Uterus (tissue), 4 donors: ENCODE results near the gene ANP32B. TPM values are rescaled to one million over a fixed set of nuclear protein-coding genes. Genes with fewer than 3 reads are reported as not detected.
"Not testable (repeated sequence)": the region's sequence is repeated elsewhere in the genome, so short reads cannot be mapped to it uniquely, and the experiment has no call there.

Source experiments
- DNase-seq, 2 donors: peaks; one replicate each; pipeline ENCODE4 v3.0.0-alpha.2; 2019 to 2020
- H3K27ac ChIP-seq, 2 donors: fragments of 200-600 bp; sonication (generic); 1 replicate in 1 of 2; 2 replicates in 1 of 2; pipeline ENCODE4 v1.5.1; 2016 to 2018
- H3K27me3 ChIP-seq, 2 donors: fragments of 200-600 bp; sonication (generic); one replicate each; pipeline ENCODE4 v1.5.1; 2018 to 2019; ENCODE audit warnings: control low read depth in 1 of 2
- H3K36me3 ChIP-seq, 2 donors: fragments of 200-600 bp; sonication (generic); one replicate each; pipeline ENCODE4 v1.5.1; 2019; ENCODE audit warnings: control low read depth in 1 of 2
- H3K4me1 ChIP-seq, 2 donors: fragments of 200-600 bp; sonication (generic); one replicate each; pipeline ENCODE4 v1.5.1; 2018 to 2019; ENCODE audit warnings: control low read depth in 1 of 2
- H3K4me3 ChIP-seq, 2 donors: fragments of 200-600 bp; sonication (generic); 1 replicate in 1 of 2; 2 replicates in 1 of 2; pipeline ENCODE4 v1.5.1; 2018 to 2019; ENCODE audit warnings: mild to moderate bottlenecking in 1 of 2
- H3K9me3 ChIP-seq, 2 donors: fragments of 200-600 bp; sonication (generic); one replicate each; pipeline ENCODE4 v1.5.1; 2019; ENCODE audit warnings: control low read depth in 1 of 2
- POLR2A ChIP-seq, 2 donors: fragments of 450-650 bp; IDR thresholded peaks; one replicate each; pipeline ENCODE4 v1.6.1; 2016; ENCODE audit warnings: antibody characterized with exemption in 2 of 2, mild to moderate bottlenecking in 1 of 2, moderate library complexity in 1 of 2
- intact Hi-C: fragments of 100-400 bp; cut with DNase I; formaldehyde crosslinking; loops from one replicate; pipeline ENCODE4 v1.15.1; 2023; ENCODE audit warnings: low total_unique reads
- total RNA-seq, 4 donors: library from RNA; depleted of rRNA in 3 of 4; stranded (reverse); fragments of >200 nt in 3 of 4; gene quantifications; one replicate each; pipeline versions ENCODE4 v1.1.0 to v1.2.4, GENCODE V29; 2014 to 2023
- TF ChIP-seq, protein P1 (sequence below), 4 experiments: fragments of 200-600 bp in 2 of 4; fragments of 450-650 bp in 2 of 4; sonication (generic) in 2 of 4; IDR thresholded peaks; one replicate each; pipeline ENCODE4 v1.5.1; 2016 to 2019; ENCODE audit warnings: antibody characterized with exemption in 4 of 4, mild to moderate bottlenecking in 2 of 4, moderate library complexity in 1 of 4
- donor health status: DM: yes; HTN: yes; CAD: no.

The ANP32B gene
- total RNA-seq, 4 donors from 2014 or later = 9.3 to 162 (median 40.4) TPM

DNA sequence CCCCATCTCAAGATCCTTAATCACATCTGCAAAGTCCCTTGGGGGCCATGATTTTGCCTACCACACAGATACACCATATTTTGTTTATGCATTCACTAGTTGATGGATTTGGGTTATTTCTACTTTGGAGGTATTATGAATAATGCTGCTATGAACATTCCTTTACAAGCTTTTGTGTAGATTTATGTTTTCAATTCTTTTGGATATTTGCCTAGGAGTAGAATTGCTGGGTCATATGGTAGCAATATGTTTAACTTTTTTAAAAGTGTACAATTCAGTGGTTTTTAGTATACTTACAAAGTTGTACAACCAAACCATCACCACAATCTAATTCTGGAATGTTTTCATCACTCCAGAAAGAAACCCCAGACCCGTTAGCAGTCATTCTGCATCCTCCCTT is 7.8 kb upstream of the ANP32B start:
- no peak for DNase-seq
- no peaks in the 10 kb centered on the region for H3K4me1 ChIP-seq
- intact Hi-C loops = no loop called here
- TF ChIP-seq POLR2A (IDR thresholded peaks at IDR 0.05) = no peak
- TF ChIP-seq, protein P1, sequence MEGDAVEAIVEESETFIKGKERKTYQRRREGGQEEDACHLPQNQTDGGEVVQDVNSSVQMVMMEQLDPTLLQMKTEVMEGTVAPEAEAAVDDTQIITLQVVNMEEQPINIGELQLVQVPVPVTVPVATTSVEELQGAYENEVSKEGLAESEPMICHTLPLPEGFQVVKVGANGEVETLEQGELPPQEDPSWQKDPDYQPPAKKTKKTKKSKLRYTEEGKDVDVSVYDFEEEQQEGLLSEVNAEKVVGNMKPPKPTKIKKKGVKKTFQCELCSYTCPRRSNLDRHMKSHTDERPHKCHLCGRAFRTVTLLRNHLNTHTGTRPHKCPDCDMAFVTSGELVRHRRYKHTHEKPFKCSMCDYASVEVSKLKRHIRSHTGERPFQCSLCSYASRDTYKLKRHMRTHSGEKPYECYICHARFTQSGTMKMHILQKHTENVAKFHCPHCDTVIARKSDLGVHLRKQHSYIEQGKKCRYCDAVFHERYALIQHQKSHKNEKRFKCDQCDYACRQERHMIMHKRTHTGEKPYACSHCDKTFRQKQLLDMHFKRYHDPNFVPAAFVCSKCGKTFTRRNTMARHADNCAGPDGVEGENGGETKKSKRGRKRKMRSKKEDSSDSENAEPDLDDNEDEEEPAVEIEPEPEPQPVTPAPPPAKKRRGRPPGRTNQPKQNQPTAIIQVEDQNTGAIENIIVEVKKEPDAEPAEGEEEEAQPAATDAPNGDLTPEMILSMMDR (IDR thresholded peaks at IDR 0.05) = no peak
- H3K27me3 ChIP-seq = peaks cover 0 to 4% of the 10 kb centered on the region in 2 donors
- H3K36me3 ChIP-seq = no peaks in the 10 kb centered on the region
- H3K9me3 ChIP-seq = no peaks in the 10 kb centered on the region
- H3K4me3 ChIP-seq = no peak overlapping the region
- no peak overlapping the region for H3K27ac ChIP-seq

DNA sequence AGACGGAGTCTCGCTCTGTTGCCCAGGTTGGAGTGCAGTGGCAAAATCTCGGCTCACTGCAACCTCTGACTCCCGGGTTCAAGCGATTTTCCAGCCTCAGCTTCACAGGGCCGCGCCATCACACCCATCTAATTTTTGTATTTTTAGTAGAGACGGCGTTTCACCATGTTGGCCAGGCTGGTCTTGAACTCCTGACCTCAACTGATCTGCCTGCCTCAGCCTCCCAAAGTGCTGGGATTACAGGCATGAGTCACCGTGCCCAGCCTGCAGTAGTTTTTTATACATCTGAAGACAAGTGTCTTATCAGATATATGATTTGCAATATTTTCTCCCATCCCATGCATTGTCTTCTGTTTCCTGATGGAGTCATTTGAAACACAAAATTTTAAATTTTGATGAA is 6.5 kb upstream of the ANP32B start:
- H3K4me1 ChIP-seq, H3K4me3 ChIP-seq, H3K27me3 ChIP-seq, H3K36me3 ChIP-seq, DNase-seq, H3K27ac ChIP-seq, intact Hi-C loops, H3K9me3 ChIP-seq: not testable (repeated sequence)

DNA sequence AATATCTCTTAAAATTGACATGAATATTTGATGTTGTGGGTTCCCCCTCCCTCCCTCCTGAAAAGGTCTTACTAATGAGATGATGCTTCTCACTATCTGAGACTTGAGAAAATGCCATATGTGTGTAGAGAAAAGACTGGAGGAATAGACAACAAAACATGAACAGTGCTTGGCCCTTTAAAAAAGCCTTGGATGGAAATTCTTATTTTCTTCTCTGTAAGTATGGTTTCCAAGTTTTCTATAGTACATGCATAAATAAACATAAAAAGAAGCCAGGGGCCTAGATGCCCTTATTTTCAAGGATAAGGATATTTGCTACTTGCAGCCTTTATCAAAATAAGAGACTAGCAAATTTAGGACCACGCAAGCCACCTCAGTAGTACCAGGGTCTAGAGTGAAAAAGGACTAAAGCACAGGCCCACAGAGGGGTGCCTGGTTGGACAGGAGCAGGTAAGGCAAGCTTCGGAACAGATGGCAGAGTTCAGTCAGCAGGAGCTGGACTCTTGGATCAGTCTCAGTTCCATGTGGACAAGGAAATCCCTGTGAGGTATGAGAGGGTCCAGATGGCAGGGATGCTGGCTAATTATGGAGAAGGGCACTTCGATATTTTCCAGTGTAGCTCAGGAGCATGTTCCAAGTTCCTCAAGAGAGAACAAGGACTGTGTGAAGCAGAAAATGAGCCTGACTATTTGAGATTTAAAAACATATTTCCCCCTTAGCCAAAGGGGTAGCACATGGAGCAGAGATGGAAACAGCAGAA is 4.6 kb upstream of the ANP32B start:
- DNase-seq = no peak
- no peak overlapping the region for H3K27ac ChIP-seq
- TF ChIP-seq, protein P1 (IDR thresholded peaks at IDR 0.05) = no peak
- TF ChIP-seq POLR2A (IDR thresholded peaks at IDR 0.05) = no peak
- intact Hi-C loops = no loop called here
- no peak overlapping the region for H3K4me3 ChIP-seq
- no peaks in the 10 kb centered on the region for H3K27me3 ChIP-seq
- H3K36me3 ChIP-seq = no peaks in the 10 kb centered on the region
- H3K9me3 ChIP-seq = no peaks in the 10 kb centered on the region
- H3K4me1 ChIP-seq = no peaks in the 10 kb centered on the region

DNA sequence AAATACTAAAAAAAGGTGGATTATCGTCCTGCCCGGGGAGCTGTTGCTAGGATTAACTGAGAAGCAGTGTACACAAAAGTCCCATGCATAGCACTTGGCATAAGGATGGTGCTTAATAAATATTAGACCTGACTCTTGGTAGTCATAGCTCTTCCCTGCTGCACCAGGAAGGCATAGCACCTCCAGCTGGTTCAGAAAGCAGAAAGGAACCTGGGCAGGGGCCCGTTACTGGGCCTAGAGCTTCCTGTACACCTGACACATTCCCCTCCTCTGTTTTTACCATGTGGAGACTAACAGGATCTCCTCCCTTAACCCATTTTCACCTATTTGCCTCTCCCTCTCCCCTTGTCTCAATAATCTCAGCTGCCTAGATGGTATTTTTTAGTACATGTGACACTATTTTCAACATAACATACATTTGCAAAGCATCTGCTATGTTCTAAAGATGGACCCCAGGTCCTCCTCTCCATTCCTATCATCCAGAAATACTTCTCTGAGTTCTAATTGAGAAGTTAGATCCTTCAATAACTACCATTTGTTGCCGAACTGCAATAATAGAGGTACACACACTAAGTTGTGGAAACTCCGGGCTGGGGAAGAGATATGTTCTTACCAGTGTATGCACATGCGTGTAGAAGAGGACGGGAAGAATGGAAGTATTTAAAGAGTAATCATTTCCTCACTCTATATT is 3.2 kb upstream of the ANP32B start:
- TF ChIP-seq POLR2A (IDR thresholded peaks at IDR 0.05) = no peak
- TF ChIP-seq, protein P1 (IDR thresholded peaks at IDR 0.05) = no peak
- no peaks in the 10 kb centered on the region for H3K4me1 ChIP-seq
- intact Hi-C loops = loop anchor here (5.0 kb wide), 1 partner anchor 77 kb away; the partner anchor contains the start of gene NANS
- no peak overlapping the region for H3K4me3 ChIP-seq
- no peaks in the 10 kb centered on the region for H3K9me3 ChIP-seq
- no peaks in the 10 kb centered on the region for H3K27me3 ChIP-seq
- peak overlapping the region in 1 of 2 donors; percentile 89 for H3K27ac ChIP-seq
- no peak for DNase-seq
- no peaks in the 10 kb centered on the region for H3K36me3 ChIP-seq

- no peaks in the 10 kb centered on the region for H3K9me3 ChIP-seq
- DNase-seq = peak; percentile 71 to 79
- no peaks in the 10 kb centered on the region for H3K4me1 ChIP-seq
- no peaks in the 10 kb centered on the region for H3K36me3 ChIP-seq
- peak overlapping the region; percentile 89 to 96 for H3K27ac ChIP-seq
- intact Hi-C loops = loop anchor here (5.0 kb wide), 1 partner anchor 77 kb away; the partner anchor contains the start of gene NANS
- no peak overlapping the region for H3K4me3 ChIP-seq
- TF ChIP-seq, protein P1 (IDR thresholded peaks at IDR 0.05) = no peak
- no peak for TF ChIP-seq POLR2A (IDR thresholded peaks at IDR 0.05)
- no peaks in the 10 kb centered on the region for H3K27me3 ChIP-seq
These were observed 2.7 kb upstream of the ANP32B start for GRCh38 chr9:97980479-97980803.
